ENCODE measurements around the gene HABP4.
A peak's percentile ranks its signal among the peaks of the same experiment; 100 is the strongest.

Gene HABP4

DNA sequence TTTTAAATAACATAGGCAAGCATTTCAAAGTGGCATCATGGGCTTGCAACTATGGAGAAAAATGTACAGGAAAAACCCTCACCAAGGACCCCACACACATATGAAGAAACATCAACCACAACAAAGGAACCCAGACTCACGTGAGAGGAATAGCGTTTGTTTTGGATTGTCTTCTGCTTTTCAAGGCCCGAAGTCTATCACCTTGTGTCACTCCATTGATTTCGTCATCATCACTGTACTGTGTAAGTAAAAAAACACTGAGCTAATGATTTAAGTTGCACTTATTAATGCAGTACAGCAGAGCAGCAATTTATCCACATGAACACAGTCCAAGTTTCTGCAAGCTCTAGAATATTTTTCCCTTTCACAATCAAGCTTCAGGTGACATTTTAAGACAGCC lies 72.4 kb downstream of the HABP4 start:
- TF ChIP-seq, protein P1, sequence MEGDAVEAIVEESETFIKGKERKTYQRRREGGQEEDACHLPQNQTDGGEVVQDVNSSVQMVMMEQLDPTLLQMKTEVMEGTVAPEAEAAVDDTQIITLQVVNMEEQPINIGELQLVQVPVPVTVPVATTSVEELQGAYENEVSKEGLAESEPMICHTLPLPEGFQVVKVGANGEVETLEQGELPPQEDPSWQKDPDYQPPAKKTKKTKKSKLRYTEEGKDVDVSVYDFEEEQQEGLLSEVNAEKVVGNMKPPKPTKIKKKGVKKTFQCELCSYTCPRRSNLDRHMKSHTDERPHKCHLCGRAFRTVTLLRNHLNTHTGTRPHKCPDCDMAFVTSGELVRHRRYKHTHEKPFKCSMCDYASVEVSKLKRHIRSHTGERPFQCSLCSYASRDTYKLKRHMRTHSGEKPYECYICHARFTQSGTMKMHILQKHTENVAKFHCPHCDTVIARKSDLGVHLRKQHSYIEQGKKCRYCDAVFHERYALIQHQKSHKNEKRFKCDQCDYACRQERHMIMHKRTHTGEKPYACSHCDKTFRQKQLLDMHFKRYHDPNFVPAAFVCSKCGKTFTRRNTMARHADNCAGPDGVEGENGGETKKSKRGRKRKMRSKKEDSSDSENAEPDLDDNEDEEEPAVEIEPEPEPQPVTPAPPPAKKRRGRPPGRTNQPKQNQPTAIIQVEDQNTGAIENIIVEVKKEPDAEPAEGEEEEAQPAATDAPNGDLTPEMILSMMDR (IDR thresholded peaks at IDR 0.05), result no peak
- Histone ChIP-seq H3K4me1 (peaks cover 6 to 67% (median 31%) of the 10 kb centered on the region in 4 donors), H3K36me3 (peaks cover 0 to 5% (median 0%) of the 10 kb centered on the region in 3 donors), H3K27me3 (no peaks in the 10 kb centered on the region), H3K9me3 (no peaks in the 10 kb centered on the region), H3K27ac (peak overlapping the region; percentile 85 to 86), H3K4me3 (peak overlapping the region; percentile 35 to 47)
- intact Hi-C loops (cut with DNase I; ENCODE audit: low total_unique reads), result loop anchor here (5.0 kb wide), 2 partner anchors 35 to 45 kb away; no protein-coding TSS in a partner anchor
- DNase-seq, result no peak

DNA sequence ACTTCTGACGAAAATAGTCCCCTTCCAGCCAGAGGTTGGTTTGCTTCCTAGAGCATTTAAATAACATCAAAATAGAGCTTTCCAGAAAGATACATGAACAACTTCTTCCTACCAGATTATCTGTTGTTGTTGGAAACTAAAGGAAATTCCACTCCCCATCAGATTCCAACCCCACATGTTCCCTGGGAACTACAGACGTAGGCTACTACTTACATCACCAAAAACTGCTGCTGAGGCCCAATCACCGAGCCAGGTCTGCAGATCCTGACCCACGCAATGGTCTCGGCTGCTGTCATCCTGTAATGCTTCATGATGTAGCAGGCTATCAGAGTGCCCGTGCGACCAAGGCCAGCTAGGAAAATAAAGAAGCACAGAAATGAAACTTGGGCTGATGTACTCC lies 73.4 kb downstream of the HABP4 start:
- H3K36me3 ChIP-seq, result peaks cover 0 to 14% (median 0%) of the 10 kb centered on the region in 3 donors
- intact Hi-C loops (cut with DNase I; ENCODE audit: low total_unique reads), result loop anchor here (5.0 kb wide), 2 partner anchors 36 to 44 kb away; no protein-coding TSS in a partner anchor
- H3K9me3 ChIP-seq, result no peaks in the 10 kb centered on the region
- peak overlapping the region; percentile 35 to 47 for H3K4me3 ChIP-seq
- H3K4me1 ChIP-seq, result peaks cover 6 to 67% (median 31%) of the 10 kb centered on the region in 4 donors
- peak; percentile 78 to 93 for DNase-seq
- TF ChIP-seq, protein P1 (IDR thresholded peaks at IDR 0.05), result no peak
- no peaks in the 10 kb centered on the region for H3K27me3 ChIP-seq
- peak overlapping the region; percentile 85 to 86 for H3K27ac ChIP-seq

DNA sequence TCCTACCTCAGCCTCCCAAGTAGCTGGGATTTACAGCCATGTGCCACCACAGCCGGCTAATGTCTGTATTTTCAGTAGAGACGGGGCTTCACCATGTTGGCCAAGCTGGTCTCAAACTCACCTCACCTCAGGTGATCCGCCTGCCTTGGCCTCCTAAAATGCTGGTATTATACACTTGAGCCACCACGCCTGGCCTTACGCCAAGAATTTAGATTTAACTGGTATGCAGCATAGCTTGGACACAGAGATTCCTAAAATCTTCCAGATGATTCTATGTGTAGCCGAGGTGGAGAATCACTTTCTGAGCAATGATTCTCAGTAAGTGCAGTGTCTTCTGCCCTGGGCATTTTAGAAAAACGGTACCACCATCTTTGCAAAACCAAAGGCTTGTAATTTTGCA lies 74.1 kb downstream of the HABP4 start:
- TF ChIP-seq, protein P1 (IDR thresholded peaks at IDR 0.05), result no peak
- H3K4me3 ChIP-seq, result peak overlapping the region; percentile 35 to 47
- peak overlapping the region; percentile 85 to 86 for H3K27ac ChIP-seq
- no peaks in the 10 kb centered on the region for H3K27me3 ChIP-seq
- peaks cover 6 to 62% (median 29%) of the 10 kb centered on the region in 4 donors for H3K4me1 ChIP-seq
- H3K9me3 ChIP-seq, result no peaks in the 10 kb centered on the region
- intact Hi-C loops (cut with DNase I; ENCODE audit: low total_unique reads), result loop anchor here (5.0 kb wide), 2 partner anchors 37 to 43 kb away; no protein-coding TSS in a partner anchor
- no peak for DNase-seq
- H3K36me3 ChIP-seq, result peaks cover 0 to 15% (median 0%) of the 10 kb centered on the region in 3 donors

DNA sequence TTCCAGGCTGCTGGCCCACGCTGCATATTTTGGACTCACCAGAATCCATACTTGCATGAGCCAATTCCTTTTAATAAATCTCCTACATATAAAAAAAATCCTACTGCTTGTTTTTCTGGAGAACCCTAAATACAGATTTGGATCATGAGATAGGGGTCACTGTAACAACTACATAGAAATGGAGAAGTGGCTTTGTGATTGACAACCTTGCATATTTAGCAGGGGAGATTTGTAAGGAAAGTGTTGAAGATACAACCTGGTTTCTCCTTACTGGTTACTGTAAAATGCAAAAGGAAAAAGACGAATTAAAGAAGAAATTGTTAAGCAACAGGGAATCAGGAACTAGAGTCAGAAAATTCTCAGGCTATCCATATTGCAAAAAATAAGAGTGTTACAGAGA lies 74.8 kb downstream of the HABP4 start:
- no peaks in the 10 kb centered on the region for H3K27me3 ChIP-seq
- intact Hi-C loops (cut with DNase I; ENCODE audit: low total_unique reads), result loop anchor here (5.0 kb wide), 2 partner anchors 37 to 43 kb away; no protein-coding TSS in a partner anchor
- H3K9me3 ChIP-seq, result no peaks in the 10 kb centered on the region
- DNase-seq, result no peak
- H3K27ac ChIP-seq, result peak overlapping the region; percentile 85 to 86
- no peak overlapping the region for H3K4me3 ChIP-seq
- H3K36me3 ChIP-seq, result peaks cover 0 to 15% (median 0%) of the 10 kb centered on the region in 3 donors
- peaks cover 6 to 54% (median 25%) of the 10 kb centered on the region in 4 donors for H3K4me1 ChIP-seq
- TF ChIP-seq, protein P1 (IDR thresholded peaks at IDR 0.05), result no peak

DNA sequence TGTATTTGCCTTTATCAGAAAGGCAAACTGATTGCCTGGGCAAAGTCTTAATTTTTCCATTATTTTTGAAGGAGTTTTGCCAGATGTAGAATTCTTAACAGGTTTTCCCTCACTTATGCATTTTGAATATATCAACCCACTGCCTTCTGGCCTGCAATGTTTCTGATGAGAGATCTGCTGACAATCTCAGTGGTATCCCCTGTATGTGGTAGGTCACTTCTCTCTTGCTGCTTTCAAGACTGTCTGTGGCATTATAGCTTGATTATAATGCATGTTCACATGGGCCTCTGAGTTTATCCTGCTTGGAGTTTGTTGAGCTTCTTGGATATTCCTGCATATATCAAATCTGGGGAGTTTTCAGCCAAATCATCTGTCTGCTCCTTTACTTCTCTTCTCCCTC lies 82.2 kb downstream of the HABP4 start:
- Histone ChIP-seq H3K27me3 (no peaks in the 10 kb centered on the region), H3K9me3 (no peaks in the 10 kb centered on the region), H3K27ac (no peak overlapping the region), H3K36me3 (peaks cover 35 to 37% (median 37%) of the 10 kb centered on the region in 3 donors), H3K4me1 (no peaks in the 10 kb centered on the region), H3K4me3 (no peak overlapping the region)
- intact Hi-C loops (cut with DNase I; ENCODE audit: low total_unique reads), result no loop called here
- TF ChIP-seq, protein P1 (IDR thresholded peaks at IDR 0.05), result no peak
- no peak for DNase-seq

Measured in tibial artery (tissue), 4 donors.